Neural progenitor cell (in vitro differentiated cells): ENCODE results near the gene SMPD3.

ENCODE experiments used
- CTCF ChIP-seq: fragments of 200-600 bp; sonication (generic); IDR thresholded peaks from 2 replicates; pipeline ENCODE4 v1.5.1; 2017; ENCODE audit warnings: antibody characterized with exemption, mild to moderate bottlenecking
- EZH2 ChIP-seq: fragments of 200-600 bp; sonication (generic); IDR thresholded peaks from 2 replicates; pipeline ENCODE4 v1.6.1; 2017; ENCODE audit warnings: antibody characterized with exemption, mild to moderate bottlenecking, moderate library complexity

GRCh38 chr16:68309799-68310198, 138.5 kb downstream of the SMPD3 start:
- TF ChIP-seq CTCF (no peak), EZH2 (no peak)
